Fibroblast of peridontal ligament (primary cell): ENCODE results near the gene ATP6V1A.
"Not testable (repeated sequence)": the region's sequence is repeated elsewhere in the genome, so short reads cannot be mapped to it uniquely, and the experiment has no call there.

ENCODE experiments used
- DNase-seq: peaks from one replicate; pipeline ENCODE4 v3.0.0-alpha.2; 2010; ENCODE audit errors: extremely low read depth

Gene ATP6V1A

DNA sequence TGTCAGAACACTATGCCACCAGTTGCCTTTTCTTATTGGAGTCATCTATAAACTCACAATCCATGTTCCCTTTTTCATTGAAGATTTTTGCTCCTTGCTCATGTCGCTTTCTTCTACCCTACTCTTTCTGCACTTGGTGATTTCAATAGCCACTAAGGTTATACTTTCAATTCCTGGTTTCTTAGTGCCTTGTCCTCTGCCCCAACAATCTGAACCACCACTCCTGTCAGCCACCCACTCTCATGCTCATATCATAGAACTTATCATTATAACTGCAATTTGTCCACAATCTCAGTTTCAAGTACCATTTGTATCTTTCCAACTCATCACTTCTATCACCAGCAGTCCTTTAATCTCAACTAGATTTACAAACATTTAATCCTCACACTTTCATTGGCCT lies 81.8 kb downstream of the ATP6V1A start:
- no peak for DNase-seq

DNA sequence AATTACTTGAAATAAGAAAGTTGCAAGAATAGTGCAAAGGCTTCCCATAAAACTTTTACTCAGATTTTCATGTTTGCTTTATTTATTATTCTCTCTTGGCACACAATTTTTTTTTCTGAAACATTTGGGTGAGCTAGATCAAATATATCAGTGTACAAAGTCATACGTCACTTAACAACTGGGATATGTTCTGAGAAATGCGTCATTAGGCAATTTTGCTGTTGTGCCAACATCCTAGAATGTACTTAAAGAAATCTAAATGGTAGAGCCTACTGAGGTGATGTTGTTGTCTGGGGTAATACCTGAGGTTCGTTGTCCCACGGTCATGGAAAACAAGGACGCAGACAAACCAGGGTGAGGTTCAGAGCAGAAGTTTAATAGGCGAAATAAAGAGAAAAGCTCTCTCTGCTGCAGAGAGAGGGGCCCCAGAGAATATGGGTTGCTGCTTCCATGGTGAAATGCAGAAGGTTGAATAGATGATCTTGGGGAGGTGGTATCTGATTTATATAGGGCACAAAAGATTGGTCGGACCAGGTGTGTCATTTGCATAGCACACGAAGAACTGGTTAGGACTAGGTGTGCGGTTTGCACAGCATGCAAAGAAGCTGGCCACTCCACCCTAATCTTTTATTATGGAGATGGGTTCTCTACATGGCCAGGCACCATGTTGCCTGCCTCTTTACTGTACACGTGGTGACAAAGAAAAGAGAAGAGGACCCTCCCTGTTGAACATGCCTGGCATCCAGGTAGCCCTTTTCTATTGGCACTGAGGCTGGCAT lies 82.9 kb downstream of the ATP6V1A start:
- no peak for DNase-seq

DNA sequence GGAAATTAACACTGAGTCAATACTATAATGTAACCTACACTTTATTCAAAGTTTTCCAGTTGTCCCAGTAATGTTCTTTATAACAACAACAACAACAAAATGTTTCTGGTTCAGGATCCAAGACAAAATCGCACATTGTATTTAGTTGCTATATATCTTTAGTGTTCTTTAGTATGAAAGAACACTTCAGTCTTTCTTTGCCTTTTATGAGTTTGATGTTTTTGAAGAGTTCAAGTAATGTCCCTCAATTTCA lies 84.2 kb downstream of the ATP6V1A start:
- DNase-seq = no peak

DNA sequence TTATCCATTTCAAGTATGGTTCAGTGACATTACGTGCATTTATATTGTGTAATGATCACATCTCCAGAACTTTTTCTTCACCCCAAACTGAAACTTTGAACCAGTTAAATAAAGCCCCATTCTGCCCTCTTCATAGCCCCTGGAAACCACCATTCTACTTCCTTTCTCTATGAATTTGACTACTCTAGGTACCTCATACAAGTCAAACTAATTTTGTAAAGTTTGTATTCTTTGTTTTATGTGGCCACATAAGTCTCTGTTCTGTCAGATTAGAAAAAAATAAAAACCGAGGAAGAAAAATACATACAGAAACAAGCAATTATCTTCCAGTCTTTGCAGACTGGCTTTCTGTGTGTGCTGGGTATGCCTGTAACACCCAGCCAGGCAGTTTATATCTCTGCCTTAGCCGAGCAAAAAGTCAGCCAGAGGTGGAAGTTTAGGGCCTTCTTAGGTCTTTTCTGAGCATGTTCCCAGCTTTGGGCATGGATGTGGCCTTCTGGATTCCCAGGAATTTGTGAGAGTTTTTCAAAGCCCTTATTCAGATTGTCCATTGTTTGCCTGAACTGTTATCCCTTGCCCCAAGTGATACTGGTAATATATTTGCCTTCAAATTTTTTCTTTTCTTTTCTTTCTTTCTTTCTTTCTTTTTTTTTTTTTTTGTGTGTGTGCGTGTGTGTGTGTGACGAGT lies 85.8 kb downstream of the ATP6V1A start:
- DNase-seq = peak; percentile 52

DNA sequence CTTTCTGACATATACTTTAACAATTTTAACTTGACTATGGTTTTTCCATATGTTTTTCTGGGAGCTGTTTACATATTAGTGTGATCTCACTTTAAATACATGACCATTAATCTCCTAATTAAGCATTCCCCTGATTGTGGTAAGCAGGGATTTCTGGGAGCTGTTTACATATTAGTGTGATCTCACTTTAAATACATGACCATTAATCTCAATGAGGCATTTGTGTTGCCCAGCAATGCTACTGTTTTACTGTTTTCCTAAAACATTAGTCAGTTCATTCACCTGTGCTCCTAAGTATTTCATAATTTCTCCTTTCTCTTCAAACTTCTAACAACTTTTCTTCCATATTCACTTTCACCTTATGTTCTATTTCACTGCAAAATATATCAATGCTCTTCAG lies 88.1 kb downstream of the ATP6V1A start:
- DNase-seq = no peak

DNA sequence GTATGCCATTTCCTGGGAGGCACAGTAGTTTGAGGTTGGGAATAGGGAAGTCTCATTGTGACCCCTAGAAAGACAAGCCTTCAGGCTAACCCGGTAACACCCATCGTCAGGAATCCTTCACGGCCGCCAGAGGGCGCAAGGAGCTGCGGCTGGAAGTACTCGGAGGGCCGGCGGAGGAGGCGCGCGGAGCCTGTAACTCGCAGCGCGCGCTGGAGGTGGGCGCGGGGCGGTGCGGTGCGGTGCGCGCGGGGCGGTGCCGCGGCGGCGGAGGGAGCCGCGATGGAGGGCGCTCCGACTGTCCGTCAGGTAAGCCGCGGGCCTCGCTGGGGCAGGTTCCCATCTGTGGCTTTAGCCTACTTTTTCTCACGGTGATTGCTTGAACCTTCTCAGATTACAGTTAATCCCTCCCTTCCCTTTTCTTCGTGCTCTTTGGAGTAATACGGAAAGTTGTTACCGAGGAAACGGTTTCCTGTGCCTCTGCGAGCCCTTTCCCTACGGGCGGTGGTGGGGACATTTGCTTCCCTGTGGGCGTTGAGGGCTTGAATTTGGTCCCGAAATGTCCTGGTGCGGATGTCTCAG lies 91.9 kb downstream of the ATP6V1A start, which contains the start of gene GRAMD1C:
Gene GRAMD1C (plus strand): TSS at position 158 of the 579 bp plus-strand sequence. CDS start 122 bp downstream, at position 280.
- peak; percentile 85 for DNase-seq

DNA sequence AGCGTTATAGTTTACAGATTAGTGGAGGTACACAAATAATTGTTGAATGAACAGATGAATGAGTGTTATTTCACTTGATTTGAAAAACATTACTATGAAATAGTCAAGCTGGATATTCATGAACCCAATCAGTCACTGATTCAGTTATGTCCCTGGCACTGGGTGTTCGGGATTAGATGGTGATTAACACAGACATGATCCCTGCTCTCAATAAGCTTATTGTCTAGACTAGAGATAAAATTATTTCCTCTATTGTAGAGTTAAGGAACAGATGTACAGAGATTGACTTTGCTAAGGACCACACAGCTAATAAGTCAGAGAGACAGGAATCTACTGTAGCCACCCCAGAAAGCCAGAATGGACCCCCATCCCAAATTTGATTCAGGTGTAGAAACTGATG lies 92.7 kb downstream of the ATP6V1A start:
- DNase-seq = no peak

DNA sequence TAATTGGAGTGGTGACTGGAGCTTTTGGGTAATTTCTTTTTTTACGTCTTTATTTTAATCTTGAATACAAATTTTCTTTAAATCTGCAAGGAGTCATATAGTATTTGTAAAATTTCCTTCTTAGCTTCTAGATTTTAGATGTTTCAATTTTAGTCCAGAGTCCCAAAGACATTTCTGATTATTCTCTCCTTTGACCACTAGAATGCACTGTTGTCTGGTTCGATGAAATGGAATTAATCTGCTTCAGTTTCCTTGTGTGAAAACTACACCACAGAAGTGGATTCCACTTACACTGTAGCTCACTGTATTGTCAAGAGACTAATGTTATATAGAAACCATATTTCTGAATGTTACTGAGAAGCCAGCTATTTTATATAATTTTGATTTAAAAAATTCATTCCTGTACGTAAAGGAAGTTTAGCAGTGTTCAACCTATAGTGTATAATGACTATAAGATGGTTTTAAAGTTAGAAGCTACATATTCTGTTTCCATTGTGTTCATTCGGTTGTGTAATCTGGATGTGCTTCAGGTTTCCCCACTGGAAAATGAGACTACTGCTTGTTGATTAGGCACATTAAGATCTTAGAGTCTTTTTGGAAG lies 97.9 kb downstream of the ATP6V1A start:
- DNase-seq = peak; percentile 68

DNA sequence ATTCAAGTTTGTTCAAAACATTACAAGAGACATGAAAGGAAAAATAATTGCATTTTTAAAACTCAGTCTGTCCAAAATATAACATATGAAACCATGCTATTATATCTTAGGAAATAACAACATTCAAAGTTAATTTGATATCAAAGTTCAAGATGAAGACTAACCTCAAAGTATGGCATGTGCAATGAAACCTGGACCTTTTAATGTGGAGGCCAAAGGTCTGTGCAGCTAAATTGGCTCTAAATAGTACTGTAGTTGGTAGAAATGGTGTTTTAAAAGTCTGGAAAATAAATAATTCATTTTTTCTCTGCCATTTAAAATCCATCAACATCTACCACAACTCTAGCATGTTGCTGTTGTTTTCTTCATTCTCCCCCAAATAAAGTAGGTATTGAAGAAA lies 100.4 kb downstream of the ATP6V1A start:
- DNase-seq = no peak

DNA sequence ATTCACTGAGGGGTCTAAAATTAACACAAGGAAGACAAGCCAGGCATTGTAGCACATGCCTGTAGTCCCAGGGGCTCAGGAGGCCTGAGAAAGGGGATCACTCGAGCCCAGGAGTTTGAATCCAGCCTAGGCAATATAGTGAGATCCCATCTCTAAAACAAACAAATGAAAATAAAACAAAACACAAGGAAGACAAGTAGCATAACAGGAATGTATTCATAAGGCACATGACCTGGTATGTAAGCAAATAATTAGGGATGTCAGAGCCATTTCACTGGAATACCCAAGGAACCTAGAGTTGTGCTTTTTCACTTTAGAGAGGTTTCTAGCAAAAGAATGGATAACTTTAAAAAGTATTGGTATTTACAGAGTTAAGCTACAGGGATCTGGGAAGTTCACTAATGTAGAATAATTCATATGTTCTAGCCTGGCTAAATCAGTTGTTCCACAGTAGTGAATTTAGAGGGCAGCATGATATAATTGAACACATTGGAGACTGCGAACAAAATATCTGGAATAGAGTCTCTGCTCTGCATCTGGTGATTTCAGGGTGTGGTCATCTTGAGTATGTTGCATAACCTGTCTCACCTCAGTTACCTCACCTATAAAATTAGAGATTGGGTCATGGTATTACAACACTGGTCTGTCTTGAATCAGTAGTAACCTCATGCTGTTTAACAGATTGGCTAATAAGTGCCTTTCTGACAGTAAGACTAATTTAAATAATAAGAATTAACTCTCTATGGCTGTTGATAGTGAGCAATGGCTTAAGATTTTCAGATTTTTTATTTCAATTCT lies 101.0 kb downstream of the ATP6V1A start:
- DNase-seq = no peak

DNA sequence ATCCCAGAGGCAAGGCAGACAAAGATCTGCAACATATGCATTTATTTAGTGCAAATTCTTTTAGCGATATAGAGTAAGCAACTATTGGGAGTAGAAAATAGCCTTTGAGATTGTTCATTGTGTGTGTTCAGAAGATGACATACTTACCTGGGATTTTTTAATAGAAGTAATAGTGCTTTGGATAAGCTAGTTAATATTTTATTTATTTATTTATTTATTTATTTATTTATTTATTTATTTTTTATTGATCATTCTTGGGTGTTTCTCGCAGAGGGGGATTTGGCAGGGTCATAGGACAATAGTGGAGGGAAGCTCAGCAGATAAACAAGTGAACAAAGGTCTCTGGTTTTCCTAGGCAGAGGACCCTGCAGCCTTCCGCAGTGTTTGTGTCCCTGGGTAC lies 102.2 kb downstream of the ATP6V1A start:
- not testable (repeated sequence) for DNase-seq

DNA sequence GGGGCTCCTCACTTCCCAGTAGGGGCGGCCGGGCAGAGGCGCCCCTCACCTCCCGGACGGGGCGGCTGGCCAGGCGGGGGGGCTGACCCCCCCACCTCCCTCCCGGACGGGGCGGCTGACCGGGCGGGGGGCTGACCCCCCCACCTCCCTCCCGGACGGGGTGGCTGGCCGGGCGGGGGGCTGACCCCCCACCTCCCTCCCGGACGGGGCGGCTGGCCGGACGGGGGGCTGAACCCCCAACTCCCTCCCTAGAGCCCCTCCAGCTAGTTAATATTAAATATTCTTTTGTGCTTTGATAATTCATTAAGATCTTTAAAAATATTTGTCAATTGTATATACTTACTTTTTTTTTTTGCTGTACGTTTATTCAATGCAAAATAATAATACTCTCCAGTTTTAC lies 103.0 kb downstream of the ATP6V1A start:
- DNase-seq = not testable (repeated sequence)

DNA sequence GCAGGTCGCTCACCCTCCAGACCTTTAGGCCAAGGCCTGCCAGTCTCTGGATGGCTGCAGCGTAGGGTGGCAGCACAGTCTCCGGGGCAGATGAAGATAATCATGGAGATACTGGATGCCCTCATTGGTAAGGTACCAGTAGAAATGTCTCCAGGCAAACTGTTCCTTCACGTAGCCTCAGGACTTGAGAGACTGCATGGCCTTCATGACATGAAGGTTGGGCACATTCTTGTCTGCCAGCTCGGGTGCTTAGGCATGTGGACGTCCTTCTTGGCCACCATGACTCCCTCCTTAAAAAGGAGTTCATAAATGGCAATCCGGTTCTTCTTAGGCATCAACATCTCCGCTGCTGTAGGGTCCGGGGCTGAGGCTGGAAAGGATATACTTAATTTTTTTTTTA lies 103.6 kb downstream of the ATP6V1A start:
- not testable (repeated sequence) for DNase-seq

DNA sequence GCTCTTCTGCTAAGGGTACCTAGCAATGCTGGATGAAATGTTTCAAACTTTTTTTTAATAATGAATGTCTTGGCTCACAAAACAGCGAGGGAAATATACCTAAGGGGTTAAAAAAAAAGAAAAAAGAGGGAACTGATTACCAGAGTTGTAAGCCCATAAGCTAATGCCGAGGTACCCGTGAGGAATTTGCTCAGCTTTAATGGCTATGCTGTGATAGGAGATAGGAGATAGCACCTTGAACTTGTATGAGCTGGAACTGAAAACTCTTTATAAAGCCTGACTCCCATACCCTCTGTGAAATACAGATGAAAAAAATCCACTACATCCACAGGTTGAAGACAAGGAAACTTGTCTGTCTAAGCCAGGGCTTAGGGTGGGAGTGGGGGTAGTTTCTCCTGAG lies 105.7 kb downstream of the ATP6V1A start:
- DNase-seq = no peak
